ENCODE data around the gene STPG1. TPM values are rescaled to one million over a fixed set of nuclear protein-coding genes. Genes with fewer than 3 reads are reported as not detected.

Gene STPG1
- total RNA-seq, 2 experiments from 2014 or later: 8.0 to 9.9 TPM

- ATAC-seq (peak; percentile 70), DNase-seq (peak; percentile 26)
- ChIA-PET CTCF (interaction anchor here (0.9 to 5.7 kb wide), 7 partner anchors 14 to 270 kb away, joined by 3 to 33 read pairs (median 3); partner anchors contain the start of gene NIPAL3), POLR2A (no interaction called here)
- no peak overlapping the region for H3K4me3 Mint-ChIP-seq
- no peaks in the 10 kb centered on the region for H3K27me3 Mint-ChIP-seq (ENCODE audit: low read depth)
- H3K9me3 Mint-ChIP-seq (ENCODE audit: insufficient read depth): no peaks in the 10 kb centered on the region
- no peak overlapping the region for H3K27ac Mint-ChIP-seq
- H3K4me1 Mint-ChIP-seq (ENCODE audit: low read depth): peaks cover 9% of the 10 kb centered on the region
- H3K36me3 Mint-ChIP-seq (ENCODE audit: low read depth): no peaks in the 10 kb centered on the region
These were observed 48.5 kb downstream of the STPG1 start for GRCh38 chr1:24364975-24365678.

- H3K27ac Mint-ChIP-seq: no peak overlapping the region
- ATAC-seq: no peak
- CTCF ChIA-PET: interaction anchor here (1.3 to 5.7 kb wide), 5 partner anchors 14 to 271 kb away, joined by 3 to 33 read pairs (median 7); no protein-coding TSS in a partner anchor
- DNase-seq: no peak
- H3K4me3 Mint-ChIP-seq: no peak overlapping the region
- H3K36me3 Mint-ChIP-seq (ENCODE audit: low read depth): no peaks in the 10 kb centered on the region
- H3K4me1 Mint-ChIP-seq (ENCODE audit: low read depth): peaks cover 9% of the 10 kb centered on the region
- POLR2A ChIA-PET: no interaction called here
- no peaks in the 10 kb centered on the region for H3K27me3 Mint-ChIP-seq (ENCODE audit: low read depth)
- no peaks in the 10 kb centered on the region for H3K9me3 Mint-ChIP-seq (ENCODE audit: insufficient read depth)
These were observed 49.0 kb downstream of the STPG1 start for GRCh38 chr1:24364605-24364974.

DNA sequence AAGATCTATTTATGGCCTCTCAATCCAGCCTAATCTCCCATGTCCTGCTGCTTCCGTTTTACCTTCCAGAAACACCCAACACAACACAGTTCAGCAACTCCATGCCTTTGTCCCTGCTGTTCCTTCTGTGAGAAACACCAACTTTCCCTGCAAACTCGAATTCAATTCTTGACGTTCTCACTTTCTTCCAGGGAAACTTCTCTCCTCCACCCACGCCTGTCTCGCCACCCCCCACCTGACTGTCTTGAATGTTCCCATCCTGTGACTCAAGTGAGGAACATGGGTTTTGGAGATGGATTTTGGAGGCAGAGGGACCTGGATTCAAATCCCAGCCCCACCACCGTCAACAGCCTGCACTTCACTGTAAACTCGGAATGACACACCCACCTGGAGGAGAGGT lies 49.6 kb downstream of the STPG1 start:
- ChIA-PET CTCF (interaction anchor here (2.7 to 5.7 kb wide), 2 partner anchors 20 to 29 kb away, joined by 7 to 33 read pairs; no protein-coding TSS in a partner anchor), POLR2A (no interaction called here)
- Mint-ChIP-seq H3K4me3 (no peak overlapping the region), H3K36me3 (ENCODE audit: low read depth) (no peaks in the 10 kb centered on the region), H3K27ac (no peak overlapping the region), H3K9me3 (ENCODE audit: insufficient read depth) (no peaks in the 10 kb centered on the region), H3K27me3 (ENCODE audit: low read depth) (no peaks in the 10 kb centered on the region), H3K4me1 (ENCODE audit: low read depth) (peaks cover 9% of the 10 kb centered on the region)
- no peak for DNase-seq
- ATAC-seq: no peak

DNA sequence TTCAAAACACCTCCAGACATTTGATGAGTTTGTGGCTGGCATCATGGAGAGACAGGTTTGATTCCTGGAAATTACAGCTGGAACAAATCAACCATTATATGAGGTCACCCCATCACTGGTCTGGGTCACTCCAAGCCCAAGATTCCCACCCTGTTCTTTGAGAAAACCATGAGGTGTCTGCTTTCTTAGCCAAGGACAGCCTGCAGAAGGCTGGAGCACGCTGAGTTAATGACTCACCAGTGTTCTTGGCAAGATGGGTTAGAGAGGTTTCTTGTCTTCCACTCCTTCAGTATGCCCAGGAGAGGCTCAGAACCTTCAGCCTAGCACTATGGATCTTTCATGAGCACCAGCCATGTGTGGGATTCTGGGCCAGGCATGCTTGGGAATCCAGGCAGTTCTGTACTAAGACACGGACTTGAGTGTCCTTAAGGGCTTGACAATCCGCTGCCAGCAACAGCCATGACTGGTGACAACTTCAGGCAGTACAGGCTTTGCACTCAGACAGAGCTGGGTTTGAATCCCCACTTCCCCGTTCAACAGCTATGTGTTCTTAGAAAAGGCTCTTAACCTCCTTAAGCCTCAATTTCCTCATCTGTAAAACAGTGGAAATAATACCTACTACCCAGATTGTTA lies 50.5 kb downstream of the STPG1 start:
- ChIA-PET CTCF (interaction anchor here (1.3 to 2.7 kb wide), 3 partner anchors 21 to 164 kb away, joined by 3 to 7 read pairs (median 6); no protein-coding TSS in a partner anchor), POLR2A (no interaction called here)
- H3K36me3 Mint-ChIP-seq (ENCODE audit: low read depth): no peaks in the 10 kb centered on the region
- H3K9me3 Mint-ChIP-seq (ENCODE audit: insufficient read depth): no peaks in the 10 kb centered on the region
- no peak for ATAC-seq
- H3K27ac Mint-ChIP-seq: no peak overlapping the region
- DNase-seq: no peak
- peaks cover 9% of the 10 kb centered on the region for H3K4me1 Mint-ChIP-seq (ENCODE audit: low read depth)
- no peaks in the 10 kb centered on the region for H3K27me3 Mint-ChIP-seq (ENCODE audit: low read depth)
- no peak overlapping the region for H3K4me3 Mint-ChIP-seq

GRCh38 chr1:24362396-24362795 lies 51.2 kb downstream of the STPG1 start:
- no peak overlapping the region for H3K4me3 Mint-ChIP-seq
- no peak overlapping the region for H3K27ac Mint-ChIP-seq
- ChIA-PET CTCF (interaction anchor here (1.3 to 2.7 kb wide), 3 partner anchors 22 to 163 kb away, joined by 3 to 7 read pairs (median 6); no protein-coding TSS in a partner anchor), POLR2A (no interaction called here)
- no peak for ATAC-seq
- peaks cover 9% of the 10 kb centered on the region for H3K4me1 Mint-ChIP-seq (ENCODE audit: low read depth)
- no peaks in the 10 kb centered on the region for H3K9me3 Mint-ChIP-seq (ENCODE audit: insufficient read depth)
- DNase-seq: no peak
- no peaks in the 10 kb centered on the region for H3K27me3 Mint-ChIP-seq (ENCODE audit: low read depth)
- no peaks in the 10 kb centered on the region for H3K36me3 Mint-ChIP-seq (ENCODE audit: low read depth)

DNA sequence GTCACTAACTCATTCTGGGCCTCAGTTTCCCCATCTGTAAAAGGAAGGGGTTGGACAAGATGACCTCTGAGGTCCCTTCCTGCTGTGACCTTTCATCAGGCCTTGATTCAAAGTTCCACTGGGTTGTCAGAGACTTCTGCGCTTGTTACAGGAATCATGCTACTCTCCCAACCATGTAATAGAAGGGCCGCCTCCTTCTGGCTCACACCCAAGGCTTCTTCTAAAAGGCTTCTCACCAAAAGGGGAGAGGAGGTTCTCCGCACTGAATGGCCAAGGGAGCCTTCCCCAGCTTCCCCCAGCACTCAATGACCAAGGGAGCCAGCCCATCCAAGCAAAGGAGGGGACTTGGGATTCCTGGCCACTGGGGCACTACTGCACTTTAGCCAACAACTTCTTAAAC lies 51.8 kb downstream of the STPG1 start:
- Mint-ChIP-seq H3K27ac (no peak overlapping the region), H3K4me1 (ENCODE audit: low read depth) (peaks cover 9% of the 10 kb centered on the region), H3K36me3 (ENCODE audit: low read depth) (no peaks in the 10 kb centered on the region)

GRCh38 chr1:24360681-24361080 lies 52.9 kb downstream of the STPG1 start:
- Mint-ChIP-seq H3K27me3 (ENCODE audit: low read depth) (no peaks in the 10 kb centered on the region), H3K27ac (no peak overlapping the region), H3K4me1 (ENCODE audit: low read depth) (peaks cover 7% of the 10 kb centered on the region), H3K4me3 (no peak overlapping the region), H3K9me3 (ENCODE audit: insufficient read depth) (no peaks in the 10 kb centered on the region), H3K36me3 (ENCODE audit: low read depth) (no peaks in the 10 kb centered on the region)
- POLR2A ChIA-PET: no interaction called here
- CTCF ChIA-PET: interaction anchor here (1.1 kb wide), 1 partner anchor 210 kb away, joined by 3 read pairs; no protein-coding TSS in a partner anchor
- DNase-seq (no peak), ATAC-seq (no peak)

More for the DNA sequence above, 51.8 kb downstream of the STPG1 start:
- DNase-seq: no peak
- Mint-ChIP-seq H3K27me3 (ENCODE audit: low read depth) (no peaks in the 10 kb centered on the region), H3K4me3 (no peak overlapping the region), H3K9me3 (ENCODE audit: insufficient read depth) (no peaks in the 10 kb centered on the region)
- CTCF ChIA-PET: interaction anchor here (1.1 kb wide), 1 partner anchor 211 kb away, joined by 3 read pairs; no protein-coding TSS in a partner anchor
- ATAC-seq: no peak
- POLR2A ChIA-PET: no interaction called here

DNA sequence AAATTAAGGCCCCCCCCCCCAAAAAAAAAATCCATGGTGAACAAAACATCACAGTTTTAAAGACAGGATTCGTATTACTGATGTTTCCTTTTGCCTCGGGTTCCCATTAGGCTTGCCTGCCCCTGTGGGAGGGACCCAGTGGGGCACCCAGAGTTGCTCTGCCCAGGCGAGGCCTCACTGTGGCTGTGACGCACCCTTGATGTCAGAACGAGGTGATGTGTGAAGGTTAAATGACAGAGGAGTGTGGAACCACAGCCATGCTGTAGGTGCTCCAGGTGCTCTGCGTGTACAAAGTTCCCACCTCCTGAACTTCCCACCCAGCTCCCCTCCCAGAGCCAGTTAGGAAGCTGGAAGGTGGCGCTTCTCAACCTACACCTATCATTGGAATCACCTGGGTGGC lies 56.5 kb downstream of the STPG1 start:
- no peak for DNase-seq
- Mint-ChIP-seq H3K36me3 (ENCODE audit: low read depth) (no peaks in the 10 kb centered on the region), H3K9me3 (ENCODE audit: insufficient read depth) (no peaks in the 10 kb centered on the region), H3K27ac (no peak overlapping the region), H3K4me1 (ENCODE audit: low read depth) (peaks cover 7% of the 10 kb centered on the region), H3K27me3 (ENCODE audit: low read depth) (no peaks in the 10 kb centered on the region), H3K4me3 (no peak overlapping the region)
- CTCF ChIA-PET: no interaction called here
- POLR2A ChIA-PET: no interaction called here
- no peak for ATAC-seq

GRCh38 chr1:24355466-24355865 lies 58.1 kb downstream of the STPG1 start:
- Mint-ChIP-seq H3K4me3 (no peak overlapping the region), H3K27ac (no peak overlapping the region), H3K9me3 (ENCODE audit: insufficient read depth) (no peaks in the 10 kb centered on the region), H3K4me1 (ENCODE audit: low read depth) (peaks cover 17% of the 10 kb centered on the region), H3K27me3 (ENCODE audit: low read depth) (no peaks in the 10 kb centered on the region), H3K36me3 (ENCODE audit: low read depth) (no peaks in the 10 kb centered on the region)
- ATAC-seq (no peak), DNase-seq (no peak)
- POLR2A ChIA-PET: no interaction called here
- CTCF ChIA-PET: interaction anchor here (0.5 kb wide), 1 partner anchor 156 kb away, joined by 3 read pairs; no protein-coding TSS in a partner anchor

DNA sequence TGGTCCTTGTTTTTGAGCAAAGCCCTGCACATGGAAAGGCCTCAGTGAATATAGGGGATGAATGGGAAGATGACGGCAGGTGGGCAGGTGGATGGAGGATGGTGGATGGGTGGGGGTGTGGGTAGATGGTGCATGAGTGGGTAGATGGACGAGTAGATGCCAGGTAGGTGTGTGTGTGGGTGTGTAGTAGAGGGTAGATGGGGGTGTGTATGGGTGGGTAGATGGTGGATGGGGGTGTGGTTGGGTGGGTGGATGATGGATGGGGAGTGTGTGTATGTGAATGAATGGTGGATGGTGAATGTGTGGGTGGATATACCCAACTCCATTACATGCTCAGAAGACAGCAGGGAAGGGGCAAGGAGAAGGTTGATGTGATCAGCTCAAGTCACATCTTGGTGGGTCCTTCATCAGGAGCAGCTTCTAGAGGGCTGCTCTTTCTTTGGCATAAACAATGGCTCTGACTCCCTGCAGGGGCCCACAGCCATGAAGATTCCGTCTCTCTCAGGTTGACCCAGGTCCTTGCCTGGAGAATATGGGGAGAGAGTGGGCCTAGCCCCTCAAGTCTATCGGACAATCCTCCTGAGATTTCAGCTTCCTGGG lies 60.2 kb downstream of the STPG1 start:
- H3K9me3 Mint-ChIP-seq (ENCODE audit: insufficient read depth): no peaks in the 10 kb centered on the region
- peaks cover 22% of the 10 kb centered on the region for H3K4me1 Mint-ChIP-seq (ENCODE audit: low read depth)
- no peak overlapping the region for H3K27ac Mint-ChIP-seq
- ATAC-seq: no peak
- DNase-seq: no peak
- no peak overlapping the region for H3K4me3 Mint-ChIP-seq
- H3K27me3 Mint-ChIP-seq (ENCODE audit: low read depth): no peaks in the 10 kb centered on the region
- ChIA-PET POLR2A (no interaction called here), CTCF (interaction anchor here (2.7 kb wide), 1 partner anchor 39 kb away, joined by 20 read pairs; no protein-coding TSS in a partner anchor)
- H3K36me3 Mint-ChIP-seq (ENCODE audit: low read depth): no peaks in the 10 kb centered on the region

GRCh38 chr1:24351918-24352627 lies 61.5 kb downstream of the STPG1 start:
- Mint-ChIP-seq H3K4me1 (ENCODE audit: low read depth) (peaks cover 22% of the 10 kb centered on the region), H3K36me3 (ENCODE audit: low read depth) (no peaks in the 10 kb centered on the region), H3K27me3 (ENCODE audit: low read depth) (no peaks in the 10 kb centered on the region)

More at GRCh38 chr1:24351918-24352627, 61.5 kb downstream of the STPG1 start:
- Mint-ChIP-seq H3K27ac (no peak overlapping the region), H3K9me3 (ENCODE audit: insufficient read depth) (no peaks in the 10 kb centered on the region), H3K4me3 (no peak overlapping the region)
- no peak for DNase-seq
- ChIA-PET CTCF (interaction anchor here (1.8 to 2.7 kb wide), 3 partner anchors 40 to 202 kb away, joined by 4 to 20 read pairs (median 6); no protein-coding TSS in a partner anchor), POLR2A (interaction anchor here (0.6 kb wide), 1 partner anchor 32 kb away, joined by 3 read pairs; no protein-coding TSS in a partner anchor)
- no peak for ATAC-seq
